HepG2 (cell line): ENCODE results near the gene PPY. TPM values are rescaled to one million over a fixed set of nuclear protein-coding genes. Genes with fewer than 3 reads are reported as not detected.
A peak's percentile ranks its signal among the peaks of the same experiment; 100 is the strongest.

Source experiments
- CBFB ChIP-seq: sonication (generic); formaldehyde crosslinking; IDR thresholded peaks from 2 replicates; pipeline ENCODE4 v1.4.0; 2020; ENCODE audit warnings: missing genetic modification reagents
- GATAD2A ChIP-seq: IDR thresholded peaks from 2 replicates; pipeline ENCODE4 v1.6.1; 2016
- MTA1 ChIP-seq: sonication (generic); formaldehyde crosslinking; IDR thresholded peaks from 2 replicates; pipeline ENCODE4 v1.4.0; 2020; ENCODE audit warnings: missing genetic modification reagents, mild to moderate bottlenecking, borderline replicate concordance
- MXI1 ChIP-seq: IDR thresholded peaks from 3 replicates; pipeline ENCODE4 v1.6.1; 2012; ENCODE audit warnings: low read depth, low read length, inconsistent platforms, borderline replicate concordance
- NCOA2 ChIP-seq: sonication (generic); formaldehyde crosslinking; IDR thresholded peaks from 2 replicates; pipeline ENCODE4 v1.8.0; 2022; ENCODE audit warnings: inconsistent platforms
- PAWR ChIP-seq: sonication (generic); formaldehyde crosslinking; IDR thresholded peaks from 2 replicates; pipeline ENCODE4 v1.4.0; 2020; ENCODE audit warnings: missing genetic modification reagents, mild to moderate bottlenecking, borderline replicate concordance
- PITX1 ChIP-seq: sonication (generic); formaldehyde crosslinking; IDR thresholded peaks from 2 replicates; pipeline ENCODE4 v1.5.1; 2020; ENCODE audit warnings: mild to moderate bottlenecking, missing genetic modification reagents
- REXO4 ChIP-seq: sonication (generic); formaldehyde crosslinking; IDR thresholded peaks from 2 replicates; pipeline ENCODE4 v1.8.0; 2022; ENCODE audit warnings: missing genetic modification reagents, mild to moderate bottlenecking, borderline replicate concordance
- ZNF558 ChIP-seq: sonication (generic); formaldehyde crosslinking; IDR thresholded peaks from 2 replicates; pipeline ENCODE4 v1.9.0; 2022; ENCODE audit warnings: mild to moderate bottlenecking, missing genetic modification reagents, borderline replicate concordance
- polyA plus RNA-seq, 8 experiments: library from polyadenylated mRNA; depleted of rRNA in 3 of 8; stranded (reverse) in 7 of 8; unstranded in 1 of 8; fragments of >200 nt; fragmentation: Illumina TruSeq in 4 of 8; extraction: Trizol in 4 of 8; gene quantifications; 2 replicates each; pipeline versions ENCODE4 v1.2.1 to v1.2.3, GENCODE V29; 2011 to 2016; ENCODE audit warnings: low read depth in 4 of 8, missing spikeins in 1 of 8, mixed read lengths in 1 of 8; ENCODE audit not compliant: insufficient read depth in 1 of 8
- total RNA-seq, 5 experiments: library from RNA; depleted of rRNA; stranded (reverse); fragments of >200 nt; fragmentation: Illumina TruSeq; extraction: Trizol; gene quantifications; 2 replicates each; pipeline ENCODE4 v1.2.3, GENCODE V29; 2016; ENCODE audit warnings: low read depth in 1 of 5
- TF ChIP-seq, protein P1 (sequence below): sonication (generic); formaldehyde crosslinking; conservative IDR thresholded peaks from 2 replicates; pipeline ENCODE4 v1.4.0; 2020; ENCODE audit warnings: missing genetic modification reagents
- TF ChIP-seq, protein P2 (sequence below): IDR thresholded peaks from 2 replicates; pipeline ENCODE4 v1.6.1; 2016; ENCODE audit warnings: low read depth, borderline replicate concordance
- TF ChIP-seq, protein P3 (sequence below): sonication (generic); formaldehyde crosslinking; IDR thresholded peaks from 2 replicates; pipeline ENCODE4 v1.4.0; 2020; ENCODE audit warnings: mild to moderate bottlenecking, missing genetic modification reagents
- TF ChIP-seq, protein P4 (sequence below): sonication (generic); formaldehyde crosslinking; IDR thresholded peaks from 2 replicates; pipeline ENCODE4 v1.8.0; 2022; ENCODE audit warnings: mild to moderate bottlenecking, missing genetic modification reagents, moderate library complexity
- TF ChIP-seq, protein P5 (sequence below): sonication (generic); formaldehyde crosslinking; IDR thresholded peaks from 2 replicates; pipeline ENCODE4 v1.4.0; 2020; ENCODE audit warnings: mild to moderate bottlenecking, missing genetic modification reagents, borderline replicate concordance

Gene PPY
- total and polyA plus RNA-seq, 2 of the 13 experiments (the other 11 are each of a cell fraction or from before 2014, with no cell fraction given): not detected

DNA sequence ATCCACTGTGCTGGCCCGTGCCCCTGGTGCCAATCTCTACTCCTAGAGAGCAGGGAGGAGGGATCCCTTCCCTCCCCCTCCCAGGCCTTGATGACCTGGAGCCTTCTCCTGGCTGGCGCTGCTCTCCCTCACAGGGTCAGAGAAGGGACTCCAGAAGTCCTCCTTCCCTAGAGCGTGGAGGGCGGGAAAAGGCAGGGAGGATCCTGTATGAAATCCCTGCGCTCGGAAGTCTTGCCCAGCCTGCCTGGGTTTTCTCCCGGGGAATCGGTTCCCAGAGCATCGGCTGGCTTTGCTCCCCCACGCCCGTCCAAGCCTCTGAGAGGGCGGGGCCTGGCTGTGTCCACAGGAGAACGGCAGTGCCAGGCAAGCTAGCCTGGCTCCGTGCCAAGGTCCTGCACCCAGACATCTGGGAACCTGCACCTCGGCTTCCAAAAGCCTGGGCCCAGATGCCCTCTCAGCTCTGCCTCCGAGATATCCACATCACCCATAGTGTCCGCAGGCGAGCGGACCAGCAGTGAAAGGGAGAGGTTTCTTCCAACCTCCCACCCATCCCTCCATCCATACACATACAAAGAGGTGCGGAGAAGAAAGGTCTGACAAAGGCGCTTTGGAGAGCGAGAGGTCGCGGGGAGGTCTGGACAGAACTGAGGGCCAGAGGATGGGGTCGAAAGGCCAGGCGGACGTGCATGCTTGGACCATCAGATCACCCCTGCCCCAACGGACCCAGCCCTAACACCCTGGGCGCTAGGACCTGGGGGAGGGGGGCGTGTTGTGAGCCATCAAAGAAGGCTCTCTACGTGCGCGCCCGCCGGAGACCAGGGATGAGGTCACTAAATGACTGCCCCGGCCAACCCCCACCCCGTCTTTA lies 36.1 kb downstream of the PPY start (continued):
- TF ChIP-seq MTA1 (CRISPR knock-in tag) (peak; percentile 51; the same call in 1 of the 2 replicates), MXI1 (no peak), NCOA2 (CRISPR knock-in tag) (no peak), CBFB (CRISPR knock-in tag) (no peak), PITX1 (CRISPR knock-in tag) (peak; percentile 36; the same call in 1 of the 2 replicates), GATAD2A (no peak), ZNF558 (CRISPR knock-in tag) (0 out of 2 replicates have a peak, but pooled peaks have one; percentile 55), REXO4 (no peak), PAWR (CRISPR knock-in tag) (no peak)
- TF ChIP-seq, protein P1, sequence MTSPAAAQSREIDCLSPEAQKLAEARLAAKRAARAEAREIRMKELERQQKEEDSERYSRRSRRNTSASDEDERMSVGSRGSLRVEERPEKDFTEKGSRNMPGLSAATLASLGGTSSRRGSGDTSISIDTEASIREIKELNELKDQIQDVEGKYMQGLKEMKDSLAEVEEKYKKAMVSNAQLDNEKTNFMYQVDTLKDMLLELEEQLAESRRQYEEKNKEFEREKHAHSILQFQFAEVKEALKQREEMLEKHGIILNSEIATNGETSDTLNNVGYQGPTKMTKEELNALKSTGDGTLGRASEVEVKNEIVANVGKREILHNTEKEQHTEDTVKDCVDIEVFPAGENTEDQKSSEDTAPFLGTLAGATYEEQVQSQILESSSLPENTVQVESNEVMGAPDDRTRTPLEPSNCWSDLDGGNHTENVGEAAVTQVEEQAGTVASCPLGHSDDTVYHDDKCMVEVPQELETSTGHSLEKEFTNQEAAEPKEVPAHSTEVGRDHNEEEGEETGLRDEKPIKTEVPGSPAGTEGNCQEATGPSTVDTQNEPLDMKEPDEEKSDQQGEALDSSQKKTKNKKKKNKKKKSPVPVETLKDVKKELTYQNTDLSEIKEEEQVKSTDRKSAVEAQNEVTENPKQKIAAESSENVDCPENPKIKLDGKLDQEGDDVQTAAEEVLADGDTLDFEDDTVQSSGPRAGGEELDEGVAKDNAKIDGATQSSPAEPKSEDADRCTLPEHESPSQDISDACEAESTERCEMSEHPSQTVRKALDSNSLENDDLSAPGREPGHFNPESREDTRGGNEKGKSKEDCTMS (CRISPR knock-in tag): no peak
- TF ChIP-seq, protein P2, sequence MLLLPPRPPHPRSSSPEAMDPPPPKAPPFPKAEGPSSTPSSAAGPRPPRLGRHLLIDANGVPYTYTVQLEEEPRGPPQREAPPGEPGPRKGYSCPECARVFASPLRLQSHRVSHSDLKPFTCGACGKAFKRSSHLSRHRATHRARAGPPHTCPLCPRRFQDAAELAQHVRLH: no peak
- TF ChIP-seq, protein P3, sequence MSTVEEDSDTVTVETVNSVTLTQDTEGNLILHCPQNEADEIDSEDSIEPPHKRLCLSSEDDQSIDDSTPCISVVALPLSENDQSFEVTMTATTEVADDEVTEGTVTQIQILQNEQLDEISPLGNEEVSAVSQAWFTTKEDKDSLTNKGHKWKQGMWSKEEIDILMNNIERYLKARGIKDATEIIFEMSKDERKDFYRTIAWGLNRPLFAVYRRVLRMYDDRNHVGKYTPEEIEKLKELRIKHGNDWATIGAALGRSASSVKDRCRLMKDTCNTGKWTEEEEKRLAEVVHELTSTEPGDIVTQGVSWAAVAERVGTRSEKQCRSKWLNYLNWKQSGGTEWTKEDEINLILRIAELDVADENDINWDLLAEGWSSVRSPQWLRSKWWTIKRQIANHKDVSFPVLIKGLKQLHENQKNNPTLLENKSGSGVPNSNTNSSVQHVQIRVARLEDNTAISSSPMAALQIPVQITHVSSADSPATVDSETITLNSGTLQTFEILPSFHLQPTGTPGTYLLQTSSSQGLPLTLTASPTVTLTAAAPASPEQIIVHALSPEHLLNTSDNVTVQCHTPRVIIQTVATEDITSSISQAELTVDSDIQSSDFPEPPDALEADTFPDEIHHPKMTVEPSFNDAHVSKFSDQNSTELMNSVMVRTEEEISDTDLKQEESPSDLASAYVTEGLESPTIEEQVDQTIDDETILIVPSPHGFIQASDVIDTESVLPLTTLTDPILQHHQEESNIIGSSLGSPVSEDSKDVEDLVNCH (CRISPR knock-in tag): no peak
- TF ChIP-seq, protein P4, sequence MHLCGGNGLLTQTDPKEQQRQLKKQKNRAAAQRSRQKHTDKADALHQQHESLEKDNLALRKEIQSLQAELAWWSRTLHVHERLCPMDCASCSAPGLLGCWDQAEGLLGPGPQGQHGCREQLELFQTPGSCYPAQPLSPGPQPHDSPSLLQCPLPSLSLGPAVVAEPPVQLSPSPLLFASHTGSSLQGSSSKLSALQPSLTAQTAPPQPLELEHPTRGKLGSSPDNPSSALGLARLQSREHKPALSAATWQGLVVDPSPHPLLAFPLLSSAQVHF: no peak
- TF ChIP-seq, protein P5, sequence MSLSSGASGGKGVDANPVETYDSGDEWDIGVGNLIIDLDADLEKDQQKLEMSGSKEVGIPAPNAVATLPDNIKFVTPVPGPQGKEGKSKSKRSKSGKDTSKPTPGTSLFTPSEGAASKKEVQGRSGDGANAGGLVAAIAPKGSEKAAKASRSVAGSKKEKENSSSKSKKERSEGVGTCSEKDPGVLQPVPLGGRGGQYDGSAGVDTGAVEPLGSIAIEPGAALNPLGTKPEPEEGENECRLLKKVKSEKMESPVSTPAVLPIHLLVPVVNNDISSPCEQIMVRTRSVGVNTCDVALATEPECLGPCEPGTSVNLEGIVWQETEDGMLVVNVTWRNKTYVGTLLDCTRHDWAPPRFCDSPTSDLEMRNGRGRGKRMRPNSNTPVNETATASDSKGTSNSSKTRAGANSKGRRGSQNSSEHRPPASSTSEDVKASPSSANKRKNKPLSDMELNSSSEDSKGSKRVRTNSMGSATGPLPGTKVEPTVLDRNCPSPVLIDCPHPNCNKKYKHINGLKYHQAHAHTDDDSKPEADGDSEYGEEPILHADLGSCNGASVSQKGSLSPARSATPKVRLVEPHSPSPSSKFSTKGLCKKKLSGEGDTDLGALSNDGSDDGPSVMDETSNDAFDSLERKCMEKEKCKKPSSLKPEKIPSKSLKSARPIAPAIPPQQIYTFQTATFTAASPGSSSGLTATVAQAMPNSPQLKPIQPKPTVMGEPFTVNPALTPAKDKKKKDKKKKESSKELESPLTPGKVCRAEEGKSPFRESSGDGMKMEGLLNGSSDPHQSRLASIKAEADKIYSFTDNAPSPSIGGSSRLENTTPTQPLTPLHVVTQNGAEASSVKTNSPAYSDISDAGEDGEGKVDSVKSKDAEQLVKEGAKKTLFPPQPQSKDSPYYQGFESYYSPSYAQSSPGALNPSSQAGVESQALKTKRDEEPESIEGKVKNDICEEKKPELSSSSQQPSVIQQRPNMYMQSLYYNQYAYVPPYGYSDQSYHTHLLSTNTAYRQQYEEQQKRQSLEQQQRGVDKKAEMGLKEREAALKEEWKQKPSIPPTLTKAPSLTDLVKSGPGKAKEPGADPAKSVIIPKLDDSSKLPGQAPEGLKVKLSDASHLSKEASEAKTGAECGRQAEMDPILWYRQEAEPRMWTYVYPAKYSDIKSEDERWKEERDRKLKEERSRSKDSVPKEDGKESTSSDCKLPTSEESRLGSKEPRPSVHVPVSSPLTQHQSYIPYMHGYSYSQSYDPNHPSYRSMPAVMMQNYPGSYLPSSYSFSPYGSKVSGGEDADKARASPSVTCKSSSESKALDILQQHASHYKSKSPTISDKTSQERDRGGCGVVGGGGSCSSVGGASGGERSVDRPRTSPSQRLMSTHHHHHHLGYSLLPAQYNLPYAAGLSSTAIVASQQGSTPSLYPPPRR (CRISPR knock-in tag): no peak
